LNCaP clone FGC (cell line): ENCODE measurements around the gene PLIN3.

Source experiments
- DNase-seq: peaks from one replicate; pipeline ENCODE4 v3.0.0-alpha.2; 2011; ENCODE audit warnings: low read depth
- H3K4me3 ChIP-seq: 2 replicates; pipeline ENCODE4 v1.5.1; 2011; ENCODE audit warnings: mild to moderate bottlenecking, low read depth, low read length, control low read depth
- CTCF ChIP-seq: IDR thresholded peaks from 2 replicates; pipeline ENCODE4 v1.5.1; 2012; ENCODE audit warnings: mild to moderate bottlenecking; ENCODE audit not compliant: control insufficient read depth, insufficient read depth; ENCODE audit errors: extremely low read depth

PLIN3 gene

DNA sequence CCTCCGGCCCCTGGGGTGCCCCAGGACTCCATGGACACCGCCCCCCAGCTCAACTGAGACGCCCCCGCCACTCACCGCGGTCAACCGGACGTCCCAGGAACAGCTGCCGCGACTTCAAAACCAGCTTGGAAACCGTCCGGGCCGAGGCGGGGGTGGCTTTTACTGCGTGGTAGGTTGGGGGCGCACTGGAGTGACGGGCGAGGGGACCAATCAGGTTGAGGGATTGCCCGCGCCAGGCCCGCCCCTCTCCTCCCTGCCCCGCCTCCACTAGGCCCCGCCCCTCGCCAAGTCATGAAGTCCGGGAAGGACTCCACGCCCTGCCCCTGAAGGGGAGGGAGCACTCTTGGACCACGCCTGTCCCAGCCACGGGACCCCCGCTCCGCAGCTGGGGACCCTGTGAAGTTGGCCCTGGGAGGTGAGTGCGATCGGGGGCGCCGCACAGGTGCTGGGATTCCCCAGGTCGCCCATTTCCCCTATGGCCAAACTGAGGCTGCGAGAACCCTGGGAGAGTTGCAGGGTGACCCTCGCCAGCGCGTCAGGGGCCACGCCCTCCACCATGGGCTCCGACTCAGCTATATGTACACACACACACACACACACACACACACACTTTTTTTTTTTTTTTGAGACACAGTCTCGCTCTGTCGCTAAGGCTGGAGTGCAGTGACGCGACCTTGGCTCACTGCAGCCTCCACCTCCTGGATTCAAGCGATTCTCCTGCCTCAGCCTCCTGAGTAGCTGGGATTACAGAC, at the start of gene PLIN3:
Gene PLIN3 (minus strand): TSS at position 134 of the 752 bp plus-strand sequence. CDS start 6,273 bp downstream, outside the sequence.
- TF ChIP-seq CTCF, result no peak
- DNase-seq, result peak; percentile 65
- H3K4me3 ChIP-seq, result peak within 1 kb of the TSS; percentile 93

GRCh38 chr19:4916292-4917082, 49.0 kb upstream of the PLIN3 start:
- TF ChIP-seq CTCF, result no peak
- no peak for DNase-seq
- H3K4me3 ChIP-seq, result no peak overlapping the region

GRCh38 chr19:4914736-4915501, 47.5 kb upstream of the PLIN3 start:
- DNase-seq, result peak; percentile 89
- TF ChIP-seq CTCF, result no peak
- H3K4me3 ChIP-seq, result no peak overlapping the region

- no peak overlapping the region for H3K4me3 ChIP-seq
- no peak for TF ChIP-seq CTCF
- DNase-seq, result no peak
These were observed 46.7 kb upstream of the PLIN3 start for GRCh38 chr19:4913996-4914735.

DNA sequence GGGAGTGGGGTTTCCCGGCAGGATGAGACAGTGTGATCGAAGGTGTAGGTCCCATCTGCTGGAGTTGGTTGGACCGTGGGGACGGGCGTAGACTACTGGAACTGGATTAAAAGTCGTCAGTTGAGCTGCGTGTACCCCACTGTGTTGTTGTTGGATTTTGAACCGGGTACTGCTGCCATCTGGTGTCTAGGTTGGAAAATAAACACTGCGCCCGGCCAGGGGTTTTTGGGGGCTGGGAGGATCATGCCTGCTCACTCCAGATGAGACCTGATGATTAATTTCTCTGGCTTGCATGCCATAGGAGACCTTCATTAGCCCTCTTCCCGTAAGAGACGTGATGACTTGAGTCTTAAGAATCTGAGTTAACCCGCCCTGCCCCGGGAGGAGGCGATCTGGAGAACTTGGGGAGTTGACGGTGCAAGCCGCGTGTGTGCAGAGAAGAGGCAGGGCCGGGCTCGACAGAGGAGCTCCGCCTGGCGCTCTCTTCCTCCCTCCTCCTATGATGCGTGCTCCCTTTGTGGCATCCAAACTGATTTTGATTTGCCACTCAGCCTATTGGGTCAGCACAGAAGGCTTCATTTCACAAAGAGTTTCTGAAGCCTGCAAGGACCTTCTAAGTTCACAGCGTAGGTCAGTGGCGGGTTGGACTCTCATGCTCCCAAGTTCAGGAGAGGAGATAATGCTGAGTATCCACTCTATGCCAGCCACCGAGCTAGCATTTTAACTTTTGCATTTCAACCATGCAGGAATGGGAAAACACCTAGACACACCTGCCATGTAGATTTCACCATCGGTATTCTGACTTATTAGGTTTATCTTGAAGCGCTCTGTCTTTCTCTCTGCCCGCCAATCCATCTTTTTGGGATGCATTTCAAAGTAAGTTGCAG, 44.6 kb upstream of the PLIN3 start:
- H3K4me3 ChIP-seq, result no peak overlapping the region
- TF ChIP-seq CTCF, result peak; percentile 60
- no peak for DNase-seq

DNA sequence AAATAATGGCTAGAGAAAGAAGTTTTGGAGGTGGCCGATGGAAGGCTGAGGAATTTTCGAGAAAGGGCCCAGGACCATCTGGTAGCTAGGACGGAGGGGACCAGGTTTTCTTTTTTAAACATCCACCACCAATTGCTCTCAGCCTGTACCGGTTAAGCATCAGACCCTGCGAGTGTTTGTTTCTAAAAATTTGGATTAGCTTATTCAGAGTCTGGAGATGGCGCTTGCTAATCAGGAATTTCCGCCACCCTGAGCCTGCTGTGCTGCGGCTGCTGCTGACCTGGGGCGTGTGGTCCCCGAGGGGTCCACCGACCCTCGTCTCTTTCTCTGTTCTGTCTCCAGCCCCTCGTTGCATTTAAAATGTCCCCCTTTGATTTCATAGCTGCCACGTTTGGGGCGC, 43.8 kb upstream of the PLIN3 start:
- no peak for TF ChIP-seq CTCF
- H3K4me3 ChIP-seq, result peak overlapping the region; percentile 57
- DNase-seq, result no peak
